ENCODE measurements around the gene PCDHGC3. TPM values are rescaled to one million over a fixed set of nuclear protein-coding genes. Genes with fewer than 3 reads are reported as not detected.

Gene PCDHGC3
- total and polyA plus RNA-seq, 2 donors: 5.5 to 28.7 TPM

- peaks cover 2 to 3% of the 10 kb centered on the region in 2 donors for H3K4me1 ChIP-seq (ENCODE audit: control insufficient read depth in 2 of 2, insufficient read depth in 2 of 2, low read length in 2 of 2)
- H3K36me3 ChIP-seq (ENCODE audit: control insufficient read depth in 2 of 2, insufficient read depth in 2 of 2, low read length in 1 of 2): no peaks in the 10 kb centered on the region
- H3K9me3 ChIP-seq (ENCODE audit: control insufficient read depth in 2 of 2, insufficient read depth in 1 of 2, low read length in 1 of 2): peaks cover 0 to 11% of the 10 kb centered on the region in 2 donors
- 41% methylated on average over 20 of the region's 20 CpGs for WGBS
- H3K4me3 ChIP-seq (ENCODE audit: low read length in 2 of 2): no peak overlapping the region
- DNase-seq (ENCODE audit: low read depth in 6 of 9, low spot score in 9 of 9): no peak
- no peak overlapping the region for H3K27ac ChIP-seq (ENCODE audit: low read depth in 1 of 2, low read length in 1 of 2)
- H3K27me3 ChIP-seq (ENCODE audit: control insufficient read depth in 2 of 2, insufficient read depth in 1 of 2, low read length in 1 of 2): peaks cover 28 to 74% of the 10 kb centered on the region in 2 donors
Measured at GRCh38 chr5:141478321-141478945, 2.7 kb downstream of the PCDHGC3 start.

GRCh38 chr5:141479776-141480175 is 4.0 kb downstream of the PCDHGC3 start:
- DNase-seq (ENCODE audit: low read depth in 6 of 9, low spot score in 9 of 9): no peak
- Histone ChIP-seq H3K4me1 (ENCODE audit: control insufficient read depth in 2 of 2, insufficient read depth in 2 of 2, low read length in 2 of 2) (peaks cover 2 to 7% of the 10 kb centered on the region in 2 donors), H3K4me3 (ENCODE audit: low read length in 2 of 2) (no peak overlapping the region), H3K27ac (ENCODE audit: low read depth in 1 of 2, low read length in 1 of 2) (no peak overlapping the region), H3K9me3 (ENCODE audit: control insufficient read depth in 2 of 2, insufficient read depth in 1 of 2, low read length in 1 of 2) (peaks cover 0 to 15% of the 10 kb centered on the region in 2 donors), H3K27me3 (ENCODE audit: control insufficient read depth in 2 of 2, insufficient read depth in 1 of 2, low read length in 1 of 2) (peaks cover 30 to 82% of the 10 kb centered on the region in 2 donors), H3K36me3 (ENCODE audit: control insufficient read depth in 2 of 2, insufficient read depth in 2 of 2, low read length in 1 of 2) (no peaks in the 10 kb centered on the region)

GRCh38 chr5:141483902-141484301 is 8.1 kb downstream of the PCDHGC3 start:
- no peaks in the 10 kb centered on the region for H3K36me3 ChIP-seq (ENCODE audit: control insufficient read depth in 2 of 2, insufficient read depth in 2 of 2, low read length in 1 of 2)

GRCh38 chr5:141484310-141484640 is 8.5 kb downstream of the PCDHGC3 start:
- no peaks in the 10 kb centered on the region for H3K36me3 ChIP-seq (ENCODE audit: control insufficient read depth in 2 of 2, insufficient read depth in 2 of 2, low read length in 1 of 2)
- H3K4me3 ChIP-seq (ENCODE audit: low read length in 2 of 2): no peak overlapping the region
- no peak overlapping the region for H3K27ac ChIP-seq (ENCODE audit: low read depth in 1 of 2, low read length in 1 of 2)
- peaks cover 0 to 11% of the 10 kb centered on the region in 2 donors for H3K4me1 ChIP-seq (ENCODE audit: control insufficient read depth in 2 of 2, insufficient read depth in 2 of 2, low read length in 2 of 2)
- H3K27me3 ChIP-seq (ENCODE audit: control insufficient read depth in 2 of 2, insufficient read depth in 1 of 2, low read length in 1 of 2): peaks cover 14 to 81% of the 10 kb centered on the region in 2 donors
- no peak for DNase-seq (ENCODE audit: low read depth in 6 of 9, low spot score in 9 of 9)
- H3K9me3 ChIP-seq (ENCODE audit: control insufficient read depth in 2 of 2, insufficient read depth in 1 of 2, low read length in 1 of 2): peaks cover 1 to 6% of the 10 kb centered on the region in 2 donors
- 27% methylated on average over 4 of the region's 4 CpGs for WGBS

More at GRCh38 chr5:141483902-141484301, 8.1 kb downstream of the PCDHGC3 start:
- DNase-seq (ENCODE audit: low read depth in 6 of 9, low spot score in 9 of 9): no peak
- H3K9me3 ChIP-seq (ENCODE audit: control insufficient read depth in 2 of 2, insufficient read depth in 1 of 2, low read length in 1 of 2): peaks cover 0 to 6% of the 10 kb centered on the region in 2 donors
- H3K4me1 ChIP-seq (ENCODE audit: control insufficient read depth in 2 of 2, insufficient read depth in 2 of 2, low read length in 2 of 2): peaks cover 0 to 11% of the 10 kb centered on the region in 2 donors
- H3K27me3 ChIP-seq (ENCODE audit: control insufficient read depth in 2 of 2, insufficient read depth in 1 of 2, low read length in 1 of 2): peaks cover 16 to 79% of the 10 kb centered on the region in 2 donors
- no peak overlapping the region for H3K4me3 ChIP-seq (ENCODE audit: low read length in 2 of 2)
- H3K27ac ChIP-seq (ENCODE audit: low read depth in 1 of 2, low read length in 1 of 2): no peak overlapping the region
- 40% methylated on average over 3 of the region's 3 CpGs for WGBS

- Histone ChIP-seq H3K4me3 (ENCODE audit: low read length in 2 of 2) (peak within 1 kb of the TSS; percentile 8 to 22), H3K27me3 (ENCODE audit: control insufficient read depth in 2 of 2, insufficient read depth in 1 of 2, low read length in 1 of 2) (peaks cover 13 to 81% of the 10 kb centered on the region in 2 donors), H3K9me3 (ENCODE audit: control insufficient read depth in 2 of 2, insufficient read depth in 1 of 2, low read length in 1 of 2) (peaks cover 1 to 6% of the 10 kb centered on the region in 2 donors), H3K36me3 (ENCODE audit: control insufficient read depth in 2 of 2, insufficient read depth in 2 of 2, low read length in 1 of 2) (no peaks in the 10 kb centered on the region), H3K27ac (ENCODE audit: low read depth in 1 of 2, low read length in 1 of 2) (no peak within 1 kb of the TSS), H3K4me1 (ENCODE audit: control insufficient read depth in 2 of 2, insufficient read depth in 2 of 2, low read length in 2 of 2) (peaks cover 0 to 11% of the 10 kb centered on the region in 2 donors)
- 4% methylated on average over 39 of the region's 39 CpGs for WGBS
- no peak for DNase-seq (ENCODE audit: low read depth in 6 of 9, low spot score in 9 of 9)
Measured at GRCh38 chr5:141484641-141485311, 9.0 kb downstream of the PCDHGC3 start, which contains the start of gene PCDHGC4. PCDHGC4 (plus strand) TSS chr5:141485030; CDS start chr5:141485174, 144 bp downstream.

- peaks cover 0 to 11% of the 10 kb centered on the region in 2 donors for H3K4me1 ChIP-seq (ENCODE audit: control insufficient read depth in 2 of 2, insufficient read depth in 2 of 2, low read length in 2 of 2)
- WGBS: 50% methylated on average over 38 of the region's 38 CpGs
- H3K4me3 ChIP-seq (ENCODE audit: low read length in 2 of 2): peak overlapping the region in 1 of 2 donors; percentile 22
- peaks cover 1 to 6% of the 10 kb centered on the region in 2 donors for H3K9me3 ChIP-seq (ENCODE audit: control insufficient read depth in 2 of 2, insufficient read depth in 1 of 2, low read length in 1 of 2)
- no peaks in the 10 kb centered on the region for H3K36me3 ChIP-seq (ENCODE audit: control insufficient read depth in 2 of 2, insufficient read depth in 2 of 2, low read length in 1 of 2)
- no peak for DNase-seq (ENCODE audit: low read depth in 6 of 9, low spot score in 9 of 9)
- H3K27ac ChIP-seq (ENCODE audit: low read depth in 1 of 2, low read length in 1 of 2): no peak overlapping the region
- peaks cover 14 to 83% of the 10 kb centered on the region in 2 donors for H3K27me3 ChIP-seq (ENCODE audit: control insufficient read depth in 2 of 2, insufficient read depth in 1 of 2, low read length in 1 of 2)
Measured at GRCh38 chr5:141485321-141486055, 9.7 kb downstream of the PCDHGC3 start.

- peaks cover 17 to 87% of the 10 kb centered on the region in 2 donors for H3K27me3 ChIP-seq (ENCODE audit: control insufficient read depth in 2 of 2, insufficient read depth in 1 of 2, low read length in 1 of 2)
- DNase-seq (ENCODE audit: low read depth in 6 of 9, low spot score in 9 of 9): no peak
- H3K9me3 ChIP-seq (ENCODE audit: control insufficient read depth in 2 of 2, insufficient read depth in 1 of 2, low read length in 1 of 2): peaks cover 1 to 6% of the 10 kb centered on the region in 2 donors
- WGBS: 93% methylated on average over 9 of the region's 9 CpGs
- H3K27ac ChIP-seq (ENCODE audit: low read depth in 1 of 2, low read length in 1 of 2): no peak overlapping the region
- no peak overlapping the region for H3K4me3 ChIP-seq (ENCODE audit: low read length in 2 of 2)
- peaks cover 0 to 13% of the 10 kb centered on the region in 2 donors for H3K4me1 ChIP-seq (ENCODE audit: control insufficient read depth in 2 of 2, insufficient read depth in 2 of 2, low read length in 2 of 2)
- H3K36me3 ChIP-seq (ENCODE audit: control insufficient read depth in 2 of 2, insufficient read depth in 2 of 2, low read length in 1 of 2): no peaks in the 10 kb centered on the region
Measured at GRCh38 chr5:141486091-141486490, 10.3 kb downstream of the PCDHGC3 start.

- WGBS: 87% methylated on average over 7 of the region's 7 CpGs
- Histone ChIP-seq H3K27ac (ENCODE audit: low read depth in 1 of 2, low read length in 1 of 2) (no peak overlapping the region), H3K27me3 (ENCODE audit: control insufficient read depth in 2 of 2, insufficient read depth in 1 of 2, low read length in 1 of 2) (peaks cover 27 to 92% of the 10 kb centered on the region in 2 donors), H3K4me3 (ENCODE audit: low read length in 2 of 2) (no peak overlapping the region), H3K4me1 (ENCODE audit: control insufficient read depth in 2 of 2, insufficient read depth in 2 of 2, low read length in 2 of 2) (peaks cover 0 to 23% of the 10 kb centered on the region in 2 donors), H3K9me3 (ENCODE audit: control insufficient read depth in 2 of 2, insufficient read depth in 1 of 2, low read length in 1 of 2) (peaks cover 1 to 9% of the 10 kb centered on the region in 2 donors), H3K36me3 (ENCODE audit: control insufficient read depth in 2 of 2, insufficient read depth in 2 of 2, low read length in 1 of 2) (no peaks in the 10 kb centered on the region)
- no peak for DNase-seq (ENCODE audit: low read depth in 6 of 9, low spot score in 9 of 9)
Measured at GRCh38 chr5:141487131-141487530, 11.4 kb downstream of the PCDHGC3 start.

Measured in thymus (tissue), 11 donors.